Retina (tissue), 1 donor: Measurements from ENCODE around the gene UTRN.

ENCODE experiments used
- DNase-seq: peaks from one replicate; pipeline ENCODE4 v3.0.0-alpha.2; 2016

Gene UTRN

GRCh38 chr6:144284783-144285547, at the start of gene UTRN:
UTRN (plus strand) TSS chr6:144285335; CDS start chr6:144291829, 6,494 bp downstream.
- peak; percentile 93 for DNase-seq

GRCh38 chr6:144244688-144245087, 40.4 kb upstream of the UTRN start:
- DNase-seq: no peak

DNA sequence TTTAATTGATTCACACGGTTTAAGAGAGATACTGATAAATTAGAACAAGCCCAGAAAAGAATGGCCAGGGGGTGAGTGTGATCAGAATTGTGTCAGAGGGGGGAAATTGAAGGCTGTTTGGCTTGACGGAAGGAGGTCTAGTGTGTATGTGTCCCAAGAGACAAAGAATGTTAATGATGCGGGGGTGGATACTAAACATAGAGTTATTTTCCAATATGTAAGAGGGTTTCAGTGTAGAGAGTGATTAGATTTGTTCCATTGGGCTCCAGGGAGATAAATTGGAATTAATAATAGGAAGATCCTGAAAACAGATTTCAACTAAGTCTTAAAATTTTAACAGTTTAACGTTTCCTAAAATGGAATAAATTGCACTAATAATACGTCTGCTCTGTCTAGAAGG, 38.1 kb upstream of the UTRN start:
- DNase-seq: no peak

DNA sequence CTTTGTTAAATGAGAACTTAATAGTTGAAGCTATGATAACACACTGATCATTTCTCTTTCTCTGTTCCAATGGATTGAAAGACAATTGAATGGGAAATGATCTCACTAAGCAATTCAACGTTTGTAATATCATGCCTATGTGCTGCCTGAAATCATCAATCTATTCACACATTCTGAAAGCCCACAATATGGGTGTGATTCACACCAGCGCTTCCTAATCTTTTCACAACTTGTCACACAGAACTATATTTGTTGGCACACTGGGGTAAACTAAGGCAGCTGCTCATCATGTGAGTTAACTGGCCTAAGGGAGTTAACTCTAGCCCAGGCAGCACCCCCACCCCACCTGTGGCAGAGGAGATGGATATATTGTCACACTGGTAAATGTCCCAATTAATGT, 37.1 kb upstream of the UTRN start:
- DNase-seq: no peak

DNA sequence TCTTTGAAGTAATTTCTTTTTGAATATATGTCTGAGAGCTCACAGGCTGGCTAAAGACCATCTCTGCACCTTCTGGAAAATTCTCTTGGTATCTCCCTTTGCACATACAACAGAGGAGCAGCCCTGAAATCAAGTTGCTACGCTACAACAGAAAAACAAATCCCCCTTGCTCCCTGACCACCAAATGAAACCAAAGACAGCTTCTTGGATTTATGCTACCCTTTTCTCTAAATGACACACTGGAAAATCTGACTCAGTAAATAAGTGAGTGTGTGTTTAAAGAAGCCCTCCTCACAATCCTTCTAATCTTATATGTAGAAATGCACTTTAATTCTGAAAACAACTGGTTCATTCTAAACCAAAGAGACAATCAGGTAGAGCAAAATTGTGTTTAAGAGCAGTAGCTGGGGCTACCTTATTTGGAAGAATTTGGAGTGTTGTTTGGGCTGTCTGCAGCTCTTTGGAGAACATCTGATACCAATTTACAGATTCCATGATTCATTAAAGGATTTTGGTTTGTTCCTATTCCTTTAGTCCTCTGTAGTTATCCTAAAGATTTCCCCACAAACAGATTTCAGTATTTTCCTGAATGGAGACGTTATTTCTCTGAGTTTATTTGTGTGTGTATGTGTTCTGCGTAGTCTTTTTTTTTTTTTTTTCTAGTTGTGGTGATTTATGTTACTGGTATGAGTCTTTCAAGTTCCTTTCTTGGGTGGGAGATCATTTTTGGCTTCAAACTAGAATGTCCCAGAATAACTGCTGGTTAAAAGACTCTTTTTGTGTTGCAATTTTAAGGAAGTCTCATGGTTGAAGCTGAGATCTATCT, 36.4 kb upstream of the UTRN start:
- no peak for DNase-seq

GRCh38 chr6:144250276-144250675, 34.9 kb upstream of the UTRN start:
- DNase-seq: no peak

DNA sequence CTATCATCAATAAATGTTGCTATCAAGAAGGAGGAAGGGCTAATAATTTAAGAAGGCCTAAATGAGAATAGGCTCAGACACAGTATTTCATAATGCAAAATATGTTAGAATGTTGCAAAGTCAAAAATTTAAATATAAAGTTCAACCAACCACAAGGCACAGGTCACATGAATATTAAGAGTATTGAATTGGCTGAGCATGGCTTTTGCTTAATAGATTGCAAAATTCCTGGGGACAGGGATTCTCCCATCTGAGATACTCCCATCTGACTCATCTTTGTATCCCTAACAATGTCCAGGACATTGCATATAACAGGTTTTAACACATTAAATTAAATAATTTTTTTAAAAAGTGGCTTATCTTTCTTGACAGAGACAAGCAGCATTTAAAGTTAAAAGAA, 32.9 kb upstream of the UTRN start:
- DNase-seq: no peak

DNA sequence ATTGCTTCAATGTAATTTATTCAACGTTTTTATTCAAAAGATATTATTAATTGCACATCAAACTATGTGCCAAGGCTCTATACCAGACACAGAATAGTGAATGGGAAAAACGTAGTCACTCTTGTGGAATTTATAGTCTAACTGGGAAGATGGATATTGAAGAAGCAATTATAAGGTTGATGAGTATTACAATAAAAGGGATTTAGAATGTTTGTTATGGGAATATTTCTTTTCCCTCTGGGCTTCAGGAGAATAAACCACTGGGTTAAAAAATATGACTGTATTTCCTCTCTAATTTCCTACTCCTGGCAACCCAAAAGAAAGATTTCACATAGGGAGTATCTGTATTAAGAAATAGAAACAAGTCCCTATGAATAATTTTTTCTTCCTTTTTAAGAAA, 25.1 kb upstream of the UTRN start:
- no peak for DNase-seq

DNA sequence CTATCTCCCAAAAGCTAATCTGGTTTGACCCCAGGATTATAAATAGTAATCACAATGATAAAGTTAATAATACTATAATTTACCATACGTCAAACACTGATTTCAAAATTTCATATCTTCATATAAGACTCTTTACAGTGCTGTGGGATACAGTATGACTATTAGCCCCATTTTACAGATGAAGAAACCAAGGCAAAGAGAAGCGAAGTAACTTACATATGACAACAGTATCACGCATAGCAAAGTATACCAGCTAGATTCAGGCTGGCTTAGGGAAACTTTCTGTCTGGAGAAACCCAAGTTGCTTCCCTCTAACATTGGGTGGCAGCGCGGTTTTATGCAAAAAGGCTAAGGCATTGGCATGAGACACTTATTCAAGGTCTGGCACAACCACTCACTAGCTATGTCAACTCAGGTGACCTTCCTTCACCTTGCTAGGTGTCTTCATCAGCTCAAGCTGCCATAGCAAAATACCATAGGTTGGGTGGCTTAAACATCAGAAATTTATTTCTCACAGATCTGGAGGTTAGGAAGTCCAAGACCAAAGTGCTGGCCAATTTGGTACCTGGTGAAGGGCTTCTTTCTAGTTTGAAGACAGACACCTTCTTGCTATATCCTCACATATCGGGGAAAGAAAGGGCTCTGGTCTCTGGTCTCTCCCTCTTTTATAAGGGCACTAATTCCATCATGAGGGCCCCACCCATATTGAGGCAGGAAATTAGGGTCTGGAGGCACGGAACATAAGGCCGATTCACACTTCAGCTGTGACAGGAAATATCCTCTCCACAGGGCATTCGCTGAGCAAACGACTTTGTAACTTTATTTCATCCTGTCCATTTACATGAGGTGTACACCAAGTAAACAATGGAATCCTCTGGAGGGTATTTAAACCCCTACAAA, 22.4 kb upstream of the UTRN start:
- DNase-seq: no peak

- no peak for DNase-seq
These were observed 21.3 kb upstream of the UTRN start for GRCh38 chr6:144263786-144264185.

- no peak for DNase-seq
These were observed 20.7 kb upstream of the UTRN start for GRCh38 chr6:144264270-144265060.

- DNase-seq: no peak
These were observed 20.1 kb upstream of the UTRN start for GRCh38 chr6:144265061-144265357.

DNA sequence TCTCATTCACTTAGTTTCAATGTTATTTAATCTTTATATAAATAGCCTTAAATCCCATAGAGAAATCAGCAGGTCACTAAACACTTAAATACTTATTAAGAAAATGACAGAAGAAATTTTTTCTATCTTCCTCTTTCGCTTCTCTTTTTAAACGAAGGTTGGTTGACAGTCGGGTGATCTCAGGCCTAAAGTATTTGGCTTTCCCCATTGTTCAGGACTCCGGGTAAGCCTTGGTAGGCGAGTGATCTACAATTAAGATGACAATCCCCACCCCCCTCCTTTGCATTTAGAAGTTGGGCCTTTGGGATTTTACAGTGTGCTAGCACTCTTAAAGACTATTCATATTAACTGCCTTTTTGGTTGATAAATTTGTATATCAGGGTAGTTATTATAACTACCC, 19.7 kb upstream of the UTRN start:
- DNase-seq: peak; percentile 48

DNA sequence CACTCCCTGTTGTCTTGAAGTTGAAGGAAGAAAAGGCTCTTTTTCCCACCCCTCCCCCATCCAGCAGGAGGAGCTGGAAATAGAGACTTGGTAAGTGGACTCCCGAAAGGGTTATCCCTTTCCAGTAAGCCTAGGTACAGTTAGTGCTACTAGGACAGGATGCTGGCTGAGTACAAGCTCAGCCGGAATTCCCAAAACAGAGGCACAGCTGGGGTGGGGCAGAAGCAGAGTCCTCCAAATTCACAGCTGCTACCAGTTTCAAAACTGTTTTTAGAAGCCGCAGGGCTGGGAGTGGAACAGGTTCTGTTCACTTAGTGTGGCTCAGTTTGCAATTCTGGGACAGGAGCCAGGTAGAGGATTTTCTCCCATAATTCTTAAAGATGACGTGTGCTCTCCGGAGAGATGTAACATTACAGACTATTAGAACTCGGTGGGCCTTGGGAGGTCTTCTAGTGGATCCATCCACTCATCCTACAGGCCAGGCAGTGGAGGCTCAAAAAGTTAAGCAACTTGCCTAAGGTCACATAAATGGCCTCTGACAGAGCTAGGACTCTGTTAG, 19.0 kb upstream of the UTRN start:
- peak; percentile 22 for DNase-seq

GRCh38 chr6:144268794-144269349, 16.3 kb upstream of the UTRN start:
- no peak for DNase-seq

DNA sequence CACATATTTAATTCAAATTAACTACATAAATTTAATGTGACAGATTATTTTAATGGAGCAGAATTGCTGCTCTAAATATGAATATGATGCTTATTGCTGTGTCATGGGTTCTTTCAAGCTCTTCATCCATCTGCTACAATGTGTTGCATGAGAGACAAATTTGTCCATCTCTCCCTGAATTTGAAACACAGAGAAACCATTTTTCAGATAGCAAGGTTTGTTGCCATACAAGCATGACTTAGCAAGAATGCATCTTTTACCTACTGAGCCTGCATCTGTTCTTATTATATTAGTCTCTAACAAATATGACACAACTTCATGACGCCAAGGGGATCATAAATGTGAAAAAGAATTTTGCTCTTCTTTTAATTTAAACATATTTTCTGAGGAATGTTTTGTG, 8.0 kb upstream of the UTRN start:
- no peak for DNase-seq

- DNase-seq: no peak
These were observed 7.4 kb upstream of the UTRN start for GRCh38 chr6:144277605-144278227.

DNA sequence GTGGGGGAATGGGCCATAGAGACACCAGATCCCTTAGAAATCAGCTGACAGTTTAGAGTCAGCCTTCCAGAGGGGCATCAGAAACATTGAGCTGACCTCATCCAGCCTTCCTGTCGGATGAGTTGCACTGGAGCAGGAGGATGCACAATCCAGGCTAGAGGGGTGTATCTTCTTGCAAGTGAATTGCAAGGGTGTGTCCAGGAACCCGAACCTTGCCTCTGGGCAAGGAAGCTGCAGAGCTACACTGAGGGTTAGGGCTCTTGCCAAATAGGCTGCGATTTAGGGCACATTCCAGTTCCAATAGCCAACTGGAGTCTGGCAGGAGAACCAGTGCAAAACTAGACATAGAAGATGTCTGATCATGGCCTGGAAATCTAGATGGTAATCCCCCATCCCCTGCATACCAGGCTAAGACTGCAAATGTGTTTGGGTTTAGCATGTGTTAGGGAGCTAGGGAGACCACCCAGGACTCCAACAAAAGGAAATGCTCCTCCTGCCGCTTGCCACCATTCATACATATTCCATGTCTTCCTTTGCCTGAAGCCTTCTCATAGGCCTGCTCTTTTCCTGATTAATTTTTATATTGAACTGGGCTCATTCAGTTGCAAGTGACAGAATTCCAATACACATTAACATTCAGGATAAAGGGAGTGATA, 6.3 kb upstream of the UTRN start:
- no peak for DNase-seq

DNA sequence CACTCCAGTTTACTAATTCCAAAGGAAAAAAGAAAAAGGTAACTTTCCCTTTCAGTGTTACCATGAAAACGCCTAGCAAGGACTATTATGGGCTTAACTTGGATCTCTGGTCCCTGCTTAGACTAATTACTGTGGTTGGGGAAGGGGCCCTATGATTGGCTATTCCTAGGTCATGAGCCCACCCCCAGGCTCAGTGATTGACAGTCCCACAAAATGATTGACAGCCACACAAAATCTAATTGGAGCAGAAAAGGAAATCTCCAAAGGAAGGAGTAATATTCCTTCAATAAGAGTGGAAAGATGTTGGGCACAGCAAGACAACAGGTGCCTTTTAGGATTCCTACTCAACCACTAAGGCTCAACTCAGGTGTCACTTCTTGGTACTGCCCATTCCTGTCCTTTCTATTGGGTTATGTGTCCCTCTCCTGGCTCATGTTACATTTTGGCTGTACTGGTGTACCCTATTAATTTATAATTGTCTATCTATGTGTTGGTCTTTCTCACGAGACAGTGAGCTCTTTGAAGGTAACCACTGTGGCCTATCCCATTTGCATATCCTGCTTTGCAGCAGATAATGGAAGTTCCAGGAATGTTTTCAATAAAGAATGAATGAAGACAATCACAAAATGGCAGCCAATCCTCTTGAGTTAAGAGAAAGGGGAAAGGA, 5.5 kb upstream of the UTRN start:
- DNase-seq: no peak
